GM13976 (cell line): ENCODE data around the gene GPR176.

Experiments used
- DNase-seq: peaks from one replicate; pipeline ENCODE4 v3.0.0; 2012; ENCODE audit warnings: low spot score
- in situ Hi-C: fragments of 300-500 bp; cut with MboI; formaldehyde crosslinking; loops from one replicate; pipeline ENCODE4 v1.12.0; 2022; ENCODE audit warnings: low sequenced_read_pairs, mixed read lengths, inconsistent platforms; ENCODE audit not compliant: unreplicated experiment
- TF ChIP-seq, protein P1 (sequence below): IDR thresholded peaks from 2 replicates; pipeline ENCODE4 v1.5.1; 2012; ENCODE audit warnings: borderline replicate concordance, mild to moderate bottlenecking; ENCODE audit not compliant: insufficient read depth; ENCODE audit errors: extremely low read depth, missing control alignments, control extremely low read depth

The GPR176 gene

DNA sequence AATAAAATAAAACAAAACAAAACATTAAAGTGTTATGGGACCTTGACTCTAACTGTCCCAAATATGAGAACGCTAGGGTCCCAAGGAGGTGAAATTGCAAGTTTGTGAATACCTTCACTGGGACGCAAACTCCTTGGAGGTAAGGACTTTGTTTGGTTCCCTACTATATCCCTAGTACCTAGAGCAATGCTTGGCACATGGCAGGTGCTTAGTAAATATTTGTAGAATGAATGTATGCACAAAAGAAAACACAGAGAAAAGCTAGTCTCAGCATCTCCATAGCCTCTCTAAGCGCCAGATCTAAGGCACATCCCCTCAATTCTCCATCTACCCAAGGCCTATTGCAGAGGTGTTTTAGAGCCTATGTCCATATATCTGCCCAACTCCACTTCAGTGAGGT, 30.5 kb downstream of the GPR176 start:
- in situ Hi-C loops, result no loop called here
- no peak for DNase-seq
- TF ChIP-seq, protein P1, sequence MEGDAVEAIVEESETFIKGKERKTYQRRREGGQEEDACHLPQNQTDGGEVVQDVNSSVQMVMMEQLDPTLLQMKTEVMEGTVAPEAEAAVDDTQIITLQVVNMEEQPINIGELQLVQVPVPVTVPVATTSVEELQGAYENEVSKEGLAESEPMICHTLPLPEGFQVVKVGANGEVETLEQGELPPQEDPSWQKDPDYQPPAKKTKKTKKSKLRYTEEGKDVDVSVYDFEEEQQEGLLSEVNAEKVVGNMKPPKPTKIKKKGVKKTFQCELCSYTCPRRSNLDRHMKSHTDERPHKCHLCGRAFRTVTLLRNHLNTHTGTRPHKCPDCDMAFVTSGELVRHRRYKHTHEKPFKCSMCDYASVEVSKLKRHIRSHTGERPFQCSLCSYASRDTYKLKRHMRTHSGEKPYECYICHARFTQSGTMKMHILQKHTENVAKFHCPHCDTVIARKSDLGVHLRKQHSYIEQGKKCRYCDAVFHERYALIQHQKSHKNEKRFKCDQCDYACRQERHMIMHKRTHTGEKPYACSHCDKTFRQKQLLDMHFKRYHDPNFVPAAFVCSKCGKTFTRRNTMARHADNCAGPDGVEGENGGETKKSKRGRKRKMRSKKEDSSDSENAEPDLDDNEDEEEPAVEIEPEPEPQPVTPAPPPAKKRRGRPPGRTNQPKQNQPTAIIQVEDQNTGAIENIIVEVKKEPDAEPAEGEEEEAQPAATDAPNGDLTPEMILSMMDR, result no peak

DNA sequence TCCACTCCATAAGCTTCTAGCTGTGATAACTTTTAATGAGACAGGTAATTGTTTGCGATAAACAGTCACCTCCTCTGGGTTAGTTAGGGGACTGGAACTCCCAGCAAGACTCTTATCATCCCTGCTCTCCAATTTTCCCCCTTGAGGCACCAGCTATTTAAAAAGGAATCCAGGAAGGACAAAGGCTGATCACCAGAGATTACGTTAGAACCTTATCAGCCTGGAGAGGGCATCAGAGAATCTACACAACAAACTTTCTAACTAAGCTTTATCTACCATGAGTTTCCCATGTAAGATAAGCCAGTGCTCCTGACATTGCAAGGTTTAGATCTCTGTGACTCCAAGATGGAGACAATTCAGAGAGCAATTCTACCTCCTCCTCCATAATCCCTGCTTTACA, 31.3 kb downstream of the GPR176 start:
- DNase-seq, result no peak
- TF ChIP-seq, protein P1, result no peak
- in situ Hi-C loops, result no loop called here

DNA sequence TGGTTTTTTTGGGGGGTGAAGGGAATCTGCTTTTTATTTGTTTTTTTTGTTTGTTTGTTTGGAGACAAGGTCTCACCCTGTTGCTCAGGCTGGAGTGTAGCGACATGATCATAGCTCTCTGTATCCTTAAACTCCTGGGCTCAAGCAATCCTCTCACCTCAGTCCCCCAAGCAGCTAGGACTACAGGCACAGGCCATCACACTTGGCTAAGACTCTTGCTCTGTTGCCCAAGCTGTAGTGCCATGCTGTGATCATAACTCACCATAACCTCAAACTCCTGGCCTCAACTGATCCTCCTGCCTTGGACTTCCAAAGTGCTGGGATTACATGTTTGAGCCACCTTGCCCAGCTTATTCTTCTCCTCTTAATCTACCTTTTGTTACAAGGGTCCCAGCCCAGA, 31.8 kb downstream of the GPR176 start:
- DNase-seq, result no peak
- TF ChIP-seq, protein P1, result no peak
- in situ Hi-C loops, result no loop called here

DNA sequence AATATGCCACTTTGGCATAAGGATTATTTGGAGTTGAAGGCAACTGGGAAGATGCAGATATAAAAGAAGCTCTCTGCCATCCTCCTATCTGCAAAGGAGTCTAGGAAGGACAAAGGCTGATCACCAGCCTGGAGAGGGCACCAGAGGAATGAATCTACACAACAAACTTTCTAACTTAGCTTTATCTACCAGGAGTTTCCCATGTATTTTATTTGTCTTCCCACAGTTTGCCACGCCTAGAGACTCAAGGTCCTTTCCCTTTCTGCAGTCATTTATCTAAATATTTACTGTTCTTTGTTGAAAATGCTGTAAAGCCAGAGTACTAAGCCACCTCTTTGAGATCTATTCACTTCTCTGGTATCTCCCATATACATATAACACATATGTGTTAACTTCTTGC, 32.2 kb downstream of the GPR176 start:
- DNase-seq, result no peak
- TF ChIP-seq, protein P1, result peak; percentile 20
- in situ Hi-C loops, result no loop called here

DNA sequence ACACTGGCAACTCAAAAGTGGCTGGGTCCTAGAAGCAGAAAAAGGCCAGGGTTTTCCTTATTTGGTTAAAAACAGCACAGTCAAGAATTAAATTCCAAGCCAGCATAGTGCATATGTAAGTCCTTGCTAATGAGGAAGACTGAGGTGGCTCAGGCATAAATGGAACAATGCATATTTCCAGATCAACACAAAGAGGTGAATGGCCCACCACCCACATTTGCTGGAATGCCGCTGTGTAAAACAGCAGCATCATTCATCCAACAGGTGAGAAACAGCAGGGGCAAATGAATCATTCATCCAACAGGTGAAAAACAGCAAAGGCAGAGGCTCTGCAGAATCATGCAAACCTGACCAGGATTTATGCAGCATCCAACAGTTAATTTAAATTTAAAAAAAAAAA, 32.9 kb downstream of the GPR176 start:
- no peak for DNase-seq
- TF ChIP-seq, protein P1, result no peak
- in situ Hi-C loops, result no loop called here

DNA sequence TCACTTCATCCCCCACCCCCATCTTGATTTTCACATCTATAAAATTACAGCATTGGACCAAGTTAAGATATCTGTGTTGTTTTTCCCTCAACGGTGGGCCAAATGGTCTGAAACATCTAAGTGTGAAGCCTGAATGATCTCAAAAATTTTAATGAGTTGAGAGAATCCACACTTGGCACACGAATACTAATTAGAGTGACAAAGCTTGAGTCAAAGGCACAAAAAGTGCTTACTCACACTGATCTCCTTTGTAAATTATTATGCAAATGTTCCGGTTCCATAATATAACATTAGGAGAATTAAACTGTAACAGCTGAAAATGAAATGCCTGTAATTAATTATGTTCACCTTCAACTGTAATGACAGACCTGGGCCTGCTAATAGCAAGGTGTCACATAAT, 33.6 kb downstream of the GPR176 start:
- in situ Hi-C loops, result no loop called here
- DNase-seq, result no peak
- TF ChIP-seq, protein P1, result no peak
